Astrocyte (in vitro differentiated cells and primary cell): ENCODE data around the gene PRDM11.
"Not testable (repeated sequence)": the region's sequence is repeated elsewhere in the genome, so short reads cannot be mapped to it uniquely, and the experiment has no call there.

ENCODE experiments used
- CTCF ChIP-seq: IDR thresholded peaks from 2 replicates; pipeline ENCODE4 v1.5.1; 2011; ENCODE audit warnings: low read depth, mild to moderate bottlenecking, inconsistent platforms, low read length, moderate library complexity; ENCODE audit not compliant: insufficient read depth
- EZH2 ChIP-seq: IDR thresholded peaks from 2 replicates; pipeline ENCODE4 v1.6.1; 2012; ENCODE audit warnings: mild to moderate bottlenecking, low read length, inconsistent platforms; ENCODE audit not compliant: insufficient read depth

- not testable (repeated sequence) for TF ChIP-seq CTCF, EZH2
These were observed 18.6 kb upstream of the PRDM11 start for GRCh38 chr11:45127836-45128235.
